ENCODE results near the gene COX14.

COX14 gene

DNA sequence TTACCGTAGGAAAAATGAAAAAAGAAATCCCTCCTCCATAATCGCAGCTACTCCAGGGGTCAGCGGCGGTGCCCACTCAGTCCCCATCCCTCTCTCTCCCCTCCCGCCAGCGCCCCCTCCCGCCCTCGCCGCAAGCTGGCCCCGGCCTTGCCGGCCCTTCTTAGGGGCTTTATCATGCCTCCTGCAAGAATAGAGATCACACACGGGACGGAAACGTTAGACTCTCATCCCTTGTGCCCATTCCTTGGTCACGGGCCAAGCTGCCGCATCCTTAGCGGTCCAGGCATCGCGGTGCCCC is 692 bp upstream of the COX14 start (continued):
- TF ChIP-seq, protein P1, sequence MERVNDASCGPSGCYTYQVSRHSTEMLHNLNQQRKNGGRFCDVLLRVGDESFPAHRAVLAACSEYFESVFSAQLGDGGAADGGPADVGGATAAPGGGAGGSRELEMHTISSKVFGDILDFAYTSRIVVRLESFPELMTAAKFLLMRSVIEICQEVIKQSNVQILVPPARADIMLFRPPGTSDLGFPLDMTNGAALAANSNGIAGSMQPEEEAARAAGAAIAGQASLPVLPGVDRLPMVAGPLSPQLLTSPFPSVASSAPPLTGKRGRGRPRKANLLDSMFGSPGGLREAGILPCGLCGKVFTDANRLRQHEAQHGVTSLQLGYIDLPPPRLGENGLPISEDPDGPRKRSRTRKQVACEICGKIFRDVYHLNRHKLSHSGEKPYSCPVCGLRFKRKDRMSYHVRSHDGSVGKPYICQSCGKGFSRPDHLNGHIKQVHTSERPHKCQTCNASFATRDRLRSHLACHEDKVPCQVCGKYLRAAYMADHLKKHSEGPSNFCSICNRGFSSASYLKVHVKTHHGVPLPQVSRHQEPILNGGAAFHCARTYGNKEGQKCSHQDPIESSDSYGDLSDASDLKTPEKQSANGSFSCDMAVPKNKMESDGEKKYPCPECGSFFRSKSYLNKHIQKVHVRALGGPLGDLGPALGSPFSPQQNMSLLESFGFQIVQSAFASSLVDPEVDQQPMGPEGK (tag by site-specific recombination; IDR thresholded peaks at IDR 0.05): peak; percentile 87; the same call in 1 of the 2 replicates
- TF ChIP-seq ZNF792 (tag by site-specific recombination; IDR thresholded peaks at IDR 0.05) (no peak), ZEB2 (tag by site-specific recombination; IDR thresholded peaks at IDR 0.05) (peak; percentile 28; the same call in 1 of the 2 replicates), YY1 (tag by site-specific recombination; IDR thresholded peaks at IDR 0.05) (no peak), ZNF248 (tag by site-specific recombination; IDR thresholded peaks at IDR 0.05) (no peak), ZNF121 (tag by site-specific recombination; IDR thresholded peaks at IDR 0.05) (peak; percentile 87), GLIS2 (tag by site-specific recombination; IDR thresholded peaks at IDR 0.05) (0 out of 2 replicates have a peak, but pooled peaks have one; percentile 10), TRIM28 (IDR thresholded peaks at IDR 0.05; ENCODE audit: borderline replicate concordance, low read length) (no peak), ZNF701 (tag by site-specific recombination; IDR thresholded peaks at IDR 0.05) (no peak), ZNF398 (tag by site-specific recombination; IDR thresholded peaks at IDR 0.05) (no peak), EGR2 (tag by site-specific recombination; IDR thresholded peaks at IDR 0.05; ENCODE audit: low read depth) (0 out of 2 replicates have a peak, but pooled peaks have one; percentile 9), ZBTB1 (tag by site-specific recombination; IDR thresholded peaks at IDR 0.05) (no peak), ZSCAN5A (tag by site-specific recombination; IDR thresholded peaks at IDR 0.05) (no peak), ZNF354C (tag by site-specific recombination; IDR thresholded peaks at IDR 0.05; ENCODE audit: borderline replicate concordance, low read depth) (no peak), SCRT2 (tag by site-specific recombination; IDR thresholded peaks at IDR 0.05) (no peak), SP7 (tag by site-specific recombination; IDR thresholded peaks at IDR 0.05) (peak; percentile 63)
- TF ChIP-seq, protein P2, sequence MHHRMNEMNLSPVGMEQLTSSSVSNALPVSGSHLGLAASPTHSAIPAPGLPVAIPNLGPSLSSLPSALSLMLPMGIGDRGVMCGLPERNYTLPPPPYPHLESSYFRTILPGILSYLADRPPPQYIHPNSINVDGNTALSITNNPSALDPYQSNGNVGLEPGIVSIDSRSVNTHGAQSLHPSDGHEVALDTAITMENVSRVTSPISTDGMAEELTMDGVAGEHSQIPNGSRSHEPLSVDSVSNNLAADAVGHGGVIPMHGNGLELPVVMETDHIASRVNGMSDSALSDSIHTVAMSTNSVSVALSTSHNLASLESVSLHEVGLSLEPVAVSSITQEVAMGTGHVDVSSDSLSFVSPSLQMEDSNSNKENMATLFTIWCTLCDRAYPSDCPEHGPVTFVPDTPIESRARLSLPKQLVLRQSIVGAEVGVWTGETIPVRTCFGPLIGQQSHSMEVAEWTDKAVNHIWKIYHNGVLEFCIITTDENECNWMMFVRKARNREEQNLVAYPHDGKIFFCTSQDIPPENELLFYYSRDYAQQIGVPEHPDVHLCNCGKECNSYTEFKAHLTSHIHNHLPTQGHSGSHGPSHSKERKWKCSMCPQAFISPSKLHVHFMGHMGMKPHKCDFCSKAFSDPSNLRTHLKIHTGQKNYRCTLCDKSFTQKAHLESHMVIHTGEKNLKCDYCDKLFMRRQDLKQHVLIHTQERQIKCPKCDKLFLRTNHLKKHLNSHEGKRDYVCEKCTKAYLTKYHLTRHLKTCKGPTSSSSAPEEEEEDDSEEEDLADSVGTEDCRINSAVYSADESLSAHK (tag by site-specific recombination; IDR thresholded peaks at IDR 0.05): no peak
- TF ChIP-seq, protein P3, sequence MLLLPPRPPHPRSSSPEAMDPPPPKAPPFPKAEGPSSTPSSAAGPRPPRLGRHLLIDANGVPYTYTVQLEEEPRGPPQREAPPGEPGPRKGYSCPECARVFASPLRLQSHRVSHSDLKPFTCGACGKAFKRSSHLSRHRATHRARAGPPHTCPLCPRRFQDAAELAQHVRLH (tag by site-specific recombination; IDR thresholded peaks at IDR 0.05): no peak
- TF ChIP-seq, protein P4, sequence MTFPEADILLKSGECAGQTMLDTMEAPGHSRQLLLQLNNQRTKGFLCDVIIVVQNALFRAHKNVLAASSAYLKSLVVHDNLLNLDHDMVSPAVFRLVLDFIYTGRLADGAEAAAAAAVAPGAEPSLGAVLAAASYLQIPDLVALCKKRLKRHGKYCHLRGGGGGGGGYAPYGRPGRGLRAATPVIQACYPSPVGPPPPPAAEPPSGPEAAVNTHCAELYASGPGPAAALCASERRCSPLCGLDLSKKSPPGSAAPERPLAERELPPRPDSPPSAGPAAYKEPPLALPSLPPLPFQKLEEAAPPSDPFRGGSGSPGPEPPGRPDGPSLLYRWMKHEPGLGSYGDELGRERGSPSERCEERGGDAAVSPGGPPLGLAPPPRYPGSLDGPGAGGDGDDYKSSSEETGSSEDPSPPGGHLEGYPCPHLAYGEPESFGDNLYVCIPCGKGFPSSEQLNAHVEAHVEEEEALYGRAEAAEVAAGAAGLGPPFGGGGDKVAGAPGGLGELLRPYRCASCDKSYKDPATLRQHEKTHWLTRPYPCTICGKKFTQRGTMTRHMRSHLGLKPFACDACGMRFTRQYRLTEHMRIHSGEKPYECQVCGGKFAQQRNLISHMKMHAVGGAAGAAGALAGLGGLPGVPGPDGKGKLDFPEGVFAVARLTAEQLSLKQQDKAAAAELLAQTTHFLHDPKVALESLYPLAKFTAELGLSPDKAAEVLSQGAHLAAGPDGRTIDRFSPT (tag by site-specific recombination; IDR thresholded peaks at IDR 0.05): peak; percentile 88

Data from HEK293 (cell line).